ENCODE results near the gene FOXA1.

The FOXA1 gene

DNA sequence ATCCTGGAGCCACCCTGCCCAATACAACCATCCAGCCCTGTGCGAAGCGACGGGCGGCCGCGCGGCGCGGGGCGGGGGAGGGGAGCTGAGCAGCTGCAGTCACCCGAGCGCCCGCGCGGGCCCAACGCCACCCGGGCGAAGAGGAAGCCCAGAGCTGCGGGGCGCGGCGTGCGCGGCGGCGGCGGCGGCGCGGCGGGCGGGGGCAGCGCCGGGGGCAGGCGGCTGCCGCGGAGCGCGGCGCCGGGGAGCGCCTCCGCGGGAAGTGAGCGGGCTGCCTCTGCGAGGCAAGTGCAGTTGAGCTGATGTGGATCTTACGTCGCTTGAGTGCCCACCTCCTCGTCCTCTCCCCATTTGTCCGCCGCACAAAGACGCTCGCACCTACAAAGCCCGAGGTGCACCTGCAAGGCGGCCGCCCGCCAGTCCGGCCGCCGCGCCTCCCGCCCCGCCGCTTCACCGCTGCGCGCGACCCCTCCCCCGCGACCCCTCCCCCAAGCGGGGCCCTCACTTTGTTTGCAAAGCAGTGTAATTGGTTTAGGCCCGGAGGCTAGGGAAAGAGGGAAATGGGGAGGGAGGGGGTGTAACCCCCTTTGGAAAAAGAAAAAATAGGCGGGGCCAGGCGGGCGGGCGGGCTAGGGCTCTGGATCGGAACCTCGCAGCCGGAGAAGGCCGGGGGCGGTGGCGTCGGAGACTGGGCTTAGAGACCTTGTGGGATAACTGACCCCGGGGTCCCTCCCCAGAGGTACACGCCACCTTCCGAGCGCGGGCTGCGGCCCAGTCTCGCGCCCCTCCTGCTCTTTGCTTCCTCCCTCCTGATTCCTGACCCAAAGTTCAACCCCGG is at the start of gene FOXA1, which contains the start of gene TTC6:
FOXA1 (minus strand) TSS at position 279 of the 838 bp plus-strand sequence; CDS start at position 2, 277 bp downstream.
TTC6 (plus strand) TSS at position 659 of the 838 bp plus-strand sequence. CDS start 26,436 bp downstream, outside the sequence.
- peak; percentile 95 for DNase-seq

DNA sequence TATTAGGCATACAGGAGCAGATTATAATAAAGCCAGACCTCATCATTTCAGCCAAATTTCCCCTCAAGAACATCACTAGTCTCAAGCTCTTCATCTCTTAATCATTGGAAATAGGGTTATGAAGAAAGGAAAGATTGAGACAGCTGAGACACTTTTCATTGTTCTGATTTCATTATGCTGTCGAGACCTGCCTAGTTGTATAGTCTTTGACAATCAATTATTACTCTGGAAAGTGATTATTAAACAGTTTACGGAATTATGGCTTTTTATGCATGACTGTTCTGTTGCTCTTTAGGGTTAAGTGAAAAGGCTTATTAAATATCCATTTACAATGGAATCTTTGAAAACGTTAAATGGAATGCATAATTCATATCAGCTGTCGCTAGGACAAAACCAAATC is 48.7 kb upstream of the FOXA1 start:
- no peak for DNase-seq

DNA sequence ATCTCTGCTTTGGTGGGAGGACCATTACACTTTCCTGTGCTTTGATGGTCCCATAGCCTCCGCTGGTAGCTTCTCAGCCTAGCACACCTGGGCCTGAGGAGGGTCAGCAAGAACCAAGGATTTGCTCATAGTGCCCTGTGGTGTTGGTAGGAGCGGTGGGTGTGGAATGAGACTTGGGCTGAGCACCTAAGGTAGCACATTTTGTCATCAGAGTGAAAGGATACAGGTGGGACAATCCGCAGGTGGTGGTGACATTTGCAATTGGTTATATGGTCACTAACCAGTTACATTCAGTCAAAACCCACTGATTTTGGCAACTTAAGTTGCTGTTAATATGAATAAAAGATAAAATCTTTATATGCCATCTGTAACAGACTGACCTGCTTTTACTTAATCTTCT is 47.1 kb upstream of the FOXA1 start:
- DNase-seq = no peak

DNA sequence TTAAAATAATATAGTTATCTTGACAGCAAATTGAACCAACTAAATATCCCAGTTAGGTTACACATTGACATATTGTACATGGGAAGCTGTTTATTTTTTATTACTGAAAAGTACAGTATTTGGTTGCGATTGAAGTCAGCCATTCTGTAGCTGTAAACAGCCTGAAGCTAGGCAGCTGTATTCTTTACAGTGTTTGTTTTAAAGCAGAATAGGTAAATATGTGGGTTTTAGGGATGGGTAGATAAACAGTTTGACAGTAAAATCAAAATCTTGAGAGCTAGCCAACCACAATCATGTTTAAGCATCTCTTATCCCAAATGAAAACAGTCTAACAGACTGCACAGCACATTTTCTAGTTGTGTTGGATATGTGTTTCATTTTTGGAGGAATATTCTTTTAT is 46.1 kb upstream of the FOXA1 start:
- DNase-seq = no peak

DNA sequence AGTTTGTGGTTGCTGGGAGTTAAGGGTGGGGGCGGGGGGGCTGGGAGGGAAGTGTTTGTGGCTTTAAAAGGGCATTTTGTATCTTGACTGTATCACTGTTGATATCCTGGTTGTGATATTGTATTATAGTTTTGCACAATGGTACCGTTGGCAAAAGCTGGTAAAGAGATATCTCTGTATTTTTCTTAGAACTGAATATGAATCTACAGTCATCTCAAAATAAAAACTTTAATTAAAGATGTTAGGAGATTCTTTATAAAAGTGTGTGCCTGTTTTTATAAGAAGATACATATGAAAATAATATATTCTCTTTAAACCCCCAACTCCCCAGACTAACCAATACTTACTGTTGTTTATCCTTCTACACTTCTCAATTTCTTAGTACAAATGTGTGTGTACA is 43.5 kb upstream of the FOXA1 start:
- DNase-seq = no peak

DNA sequence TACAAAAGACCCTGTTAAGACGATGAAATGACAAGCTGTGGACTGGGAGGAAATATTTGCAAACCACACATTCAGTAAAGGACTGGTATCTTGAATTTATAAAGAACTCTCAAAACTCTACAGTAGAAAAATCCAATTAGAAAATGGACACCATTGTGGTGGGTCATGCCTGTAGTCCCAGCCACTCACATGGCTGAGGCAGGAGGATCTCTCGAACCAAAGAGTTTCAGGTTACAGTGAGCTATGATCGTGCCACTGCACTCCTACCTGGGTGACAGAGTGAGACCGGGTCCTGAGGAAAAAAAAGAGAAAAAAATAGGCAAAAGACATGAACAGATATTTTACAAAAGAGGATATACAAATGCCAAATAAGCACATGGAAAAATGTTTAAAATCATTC is 42.3 kb upstream of the FOXA1 start:
- no peak for DNase-seq

DNA sequence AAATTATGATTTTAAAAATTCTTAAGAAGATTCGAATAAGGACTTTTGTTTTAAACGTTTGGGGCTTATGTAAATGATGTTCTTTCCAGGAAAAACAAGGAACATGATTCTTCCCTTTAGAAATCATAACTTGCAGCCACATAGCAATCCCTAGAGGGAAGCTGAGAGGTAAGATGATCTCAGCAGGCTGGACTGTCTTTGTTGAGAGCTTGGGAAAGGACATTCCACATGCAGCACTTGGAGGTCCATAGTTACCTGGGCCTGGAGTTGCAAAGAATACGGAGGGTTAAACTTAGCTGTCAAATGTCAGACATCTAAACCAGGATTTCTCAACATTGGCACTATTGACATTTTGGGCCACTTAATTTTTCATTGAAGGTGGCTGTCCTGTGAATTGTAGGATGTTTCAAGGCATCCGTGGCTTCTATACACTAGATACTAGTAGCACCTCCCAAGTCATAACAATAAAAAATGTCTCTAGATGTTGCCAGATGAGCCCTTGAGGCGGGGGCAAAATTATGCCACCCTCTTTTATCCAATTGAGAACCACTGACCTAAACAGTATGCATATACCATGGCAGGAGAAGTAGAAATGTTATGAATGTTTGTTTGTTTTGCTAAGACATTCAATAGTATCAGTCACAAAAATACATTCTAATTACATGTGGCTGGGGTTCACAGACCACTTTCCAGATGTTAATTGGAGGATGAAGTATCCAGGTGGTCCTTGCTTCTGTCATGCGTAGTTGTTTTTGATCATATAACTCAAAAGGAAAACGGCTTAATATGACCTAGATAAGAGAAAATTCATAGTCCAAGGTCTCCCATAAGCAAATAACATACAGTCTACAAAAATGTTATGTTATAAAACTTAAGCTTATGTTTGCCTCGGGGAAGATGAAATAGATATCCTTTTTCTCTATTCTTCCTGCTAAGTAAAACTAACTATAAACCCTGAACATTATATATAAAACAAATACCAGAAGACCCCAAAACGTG is 30.8 kb upstream of the FOXA1 start:
- no peak for DNase-seq

DNA sequence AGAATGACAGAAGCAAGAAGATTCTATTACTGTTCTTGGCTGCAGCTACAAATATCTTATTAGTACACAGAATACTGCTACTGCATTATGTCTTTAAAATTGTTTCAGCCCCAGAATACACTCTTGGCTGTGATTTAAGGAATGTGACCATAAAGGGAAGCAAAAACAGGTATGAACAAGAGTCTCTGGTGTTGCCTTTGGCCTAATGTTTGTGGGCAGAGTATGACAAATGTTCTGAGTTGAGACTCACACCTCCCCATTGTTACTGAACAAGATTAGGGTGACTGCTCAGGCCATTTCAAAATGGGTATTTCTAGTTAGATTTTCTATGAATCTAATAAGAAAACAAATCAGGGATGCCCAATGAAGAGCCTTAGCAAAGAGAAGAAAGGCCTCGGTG is 28.9 kb upstream of the FOXA1 start:
- no peak for DNase-seq

DNA sequence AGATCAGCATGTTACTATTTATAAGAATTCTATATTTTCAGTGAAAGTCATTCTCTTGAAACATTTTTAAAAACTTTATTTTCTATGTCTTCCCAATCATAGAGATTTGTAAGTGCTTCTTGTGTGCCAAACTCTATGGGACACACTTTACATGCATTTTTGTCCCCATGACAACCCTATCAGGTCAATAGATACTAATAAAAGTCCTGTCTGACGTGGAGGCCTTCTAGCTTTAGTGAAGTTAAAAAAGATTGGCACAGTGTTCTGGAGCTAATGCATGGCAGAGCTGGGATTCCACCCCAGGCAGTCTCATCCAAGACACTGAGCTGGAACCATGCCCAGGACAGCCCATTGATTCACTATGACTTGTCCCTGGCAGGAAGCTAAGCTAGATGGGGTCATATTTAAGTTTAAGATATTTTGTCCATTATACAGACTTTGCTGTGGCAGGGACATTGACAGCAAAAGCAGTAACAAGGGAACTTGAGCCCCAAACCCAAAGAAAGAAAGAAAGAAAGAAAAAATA is 28.4 kb upstream of the FOXA1 start:
- no peak for DNase-seq

DNA sequence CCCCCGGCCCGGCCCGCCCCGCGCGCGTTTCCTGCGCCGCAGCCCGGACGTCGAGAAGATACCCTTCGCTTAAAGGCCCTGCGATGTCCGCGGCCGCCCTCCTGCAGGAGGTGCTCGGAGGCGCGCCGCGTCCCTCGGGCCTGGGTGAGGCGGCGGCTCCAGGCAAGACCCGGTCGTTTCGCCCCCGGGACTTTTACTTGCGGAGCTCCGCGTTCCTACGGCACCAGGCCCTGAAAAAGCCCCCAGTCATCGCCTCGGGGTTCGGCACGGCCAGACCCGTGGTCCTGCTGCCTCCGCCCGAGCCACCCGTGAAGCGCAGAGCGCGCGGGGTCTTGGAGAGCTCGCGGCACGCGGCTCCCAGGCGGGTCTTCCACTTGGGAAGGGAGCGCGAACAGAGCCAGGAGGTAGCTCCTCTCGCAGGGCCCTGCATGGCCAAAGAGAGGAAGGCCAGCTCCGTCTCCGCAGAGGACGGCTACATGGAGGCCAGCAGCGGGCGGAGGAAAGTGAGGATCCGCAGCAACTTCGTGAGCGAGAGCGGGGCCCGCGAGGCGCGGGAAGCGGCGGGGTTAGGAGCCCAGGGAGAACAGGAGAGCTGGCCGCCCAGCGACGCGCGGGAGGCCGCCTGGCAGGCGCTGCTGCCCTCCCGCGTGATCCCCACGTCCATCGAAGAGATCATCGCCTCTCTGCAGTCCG is 27.3 kb upstream of the FOXA1 start:
- DNase-seq = no peak

DNA sequence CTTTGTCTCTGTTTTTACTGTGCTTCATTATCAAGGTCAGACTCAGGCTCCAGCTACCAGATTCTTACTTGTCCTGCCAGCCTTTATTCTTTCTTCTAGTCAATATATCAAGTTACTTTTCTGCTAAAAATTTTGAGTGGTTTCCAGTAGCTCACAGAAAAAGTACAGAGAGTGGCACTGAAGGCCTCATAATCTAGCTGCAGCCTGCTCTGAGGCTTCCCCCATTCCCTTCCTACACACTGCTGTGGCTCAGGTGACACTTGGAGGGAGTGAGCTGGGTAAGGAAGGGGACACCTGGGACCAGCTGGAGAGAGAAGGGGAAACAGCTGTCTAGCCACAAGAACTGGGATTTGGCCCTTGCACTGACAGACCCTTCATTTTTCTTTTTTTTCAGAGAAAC is 25.8 kb upstream of the FOXA1 start:
- DNase-seq = no peak

DNA sequence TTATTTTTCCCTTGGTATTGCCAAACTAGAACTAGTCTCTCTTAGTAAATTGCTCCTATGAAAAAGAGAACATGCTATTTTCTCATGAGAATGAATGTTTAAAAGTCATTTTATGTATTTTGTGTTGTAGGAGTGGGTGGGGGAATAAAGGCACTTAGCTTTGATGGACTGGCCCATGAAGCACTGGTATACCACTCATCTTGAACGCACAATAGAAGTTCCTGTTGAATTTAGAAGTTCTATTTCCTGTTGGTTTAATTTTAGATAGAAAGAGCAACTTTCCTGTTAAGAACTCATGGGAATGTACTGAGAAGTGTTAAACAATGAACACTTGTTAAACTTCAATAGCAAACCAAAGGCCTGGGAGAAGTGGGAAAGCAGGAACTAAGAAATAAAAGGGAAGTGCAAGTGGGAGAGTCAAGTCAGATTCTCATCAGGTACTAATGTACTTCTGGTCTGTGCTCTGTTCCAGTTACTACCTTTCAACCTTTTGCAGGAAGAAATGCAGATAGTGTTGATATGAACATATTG is 23.5 kb upstream of the FOXA1 start:
- no peak for DNase-seq

DNA sequence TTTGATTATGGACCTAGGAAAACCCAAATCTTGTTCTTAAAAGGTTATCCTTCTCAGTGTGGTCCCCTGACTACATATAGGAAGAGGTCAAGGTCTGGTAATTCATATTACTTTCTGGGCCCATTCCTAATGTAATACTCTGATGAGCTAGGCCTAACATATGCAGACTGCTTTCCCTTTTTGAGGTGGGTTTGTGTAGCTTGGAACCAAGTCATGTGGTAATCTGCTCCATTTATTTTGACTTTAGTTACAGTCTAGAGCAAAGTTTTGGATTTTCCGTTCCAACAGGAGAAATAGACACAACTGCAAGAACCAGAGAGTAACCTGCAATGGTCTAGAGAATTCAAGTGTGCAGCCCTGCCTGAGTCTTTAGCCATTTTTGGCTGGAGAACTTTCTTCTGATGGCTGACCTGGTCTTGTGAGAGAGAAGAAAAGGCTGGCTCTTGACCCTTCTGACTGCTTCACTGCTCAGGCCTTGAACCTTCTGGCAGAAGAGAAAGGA is 22.9 kb upstream of the FOXA1 start:
- DNase-seq = no peak

DNA sequence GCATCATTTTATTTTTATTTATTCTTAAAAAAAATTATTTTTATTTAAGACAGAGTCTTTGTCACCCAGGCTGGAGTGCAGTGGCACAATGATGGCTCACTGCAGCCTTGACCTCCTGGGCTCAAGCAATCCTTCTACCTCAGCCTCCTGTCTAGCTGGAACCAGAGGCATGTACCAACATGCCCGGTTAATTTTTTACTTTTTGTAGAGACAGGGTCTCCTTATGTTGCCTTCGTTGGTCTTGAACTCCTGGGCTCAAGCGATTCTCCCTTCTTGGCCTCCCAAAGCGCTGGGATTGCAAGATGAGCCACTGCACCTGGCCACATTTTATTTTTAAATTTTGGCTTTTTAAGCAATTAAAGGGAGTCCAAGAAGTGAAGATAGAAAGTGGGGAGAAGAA is 21.8 kb upstream of the FOXA1 start:
- no peak for DNase-seq

DNA sequence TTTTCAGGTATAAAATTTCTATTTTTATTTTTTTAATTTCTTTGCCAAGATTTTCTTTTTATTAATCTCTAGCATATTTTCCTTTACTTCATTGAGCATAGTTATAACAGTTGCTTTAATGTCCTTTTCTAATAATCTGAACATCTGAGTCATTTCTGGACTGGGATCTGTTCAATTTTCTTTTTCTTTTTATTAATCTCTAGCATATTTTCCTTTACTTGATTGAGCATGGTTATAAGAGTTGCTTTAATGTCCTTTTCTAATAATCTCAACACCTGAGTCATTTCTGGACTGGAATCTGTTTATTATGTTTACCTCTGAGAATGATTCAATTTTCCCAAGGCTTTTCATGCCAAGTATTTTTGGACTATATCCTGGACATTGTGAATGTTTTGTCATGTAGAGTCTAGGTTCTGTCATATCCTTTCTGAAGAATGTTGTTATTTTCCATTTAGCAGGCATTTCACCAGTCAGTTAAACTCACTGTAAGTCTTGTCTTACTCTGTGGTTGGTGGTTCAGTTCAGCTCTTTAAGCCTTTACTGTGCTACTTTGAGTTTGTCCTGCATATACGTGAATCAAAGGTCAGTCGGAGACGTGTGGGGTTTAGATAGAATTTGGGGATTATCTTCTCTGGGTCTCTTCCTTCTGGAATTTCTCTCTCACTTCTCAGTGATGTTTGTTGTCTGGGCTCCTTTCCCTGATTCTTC is 20.7 kb upstream of the FOXA1 start:
- DNase-seq = no peak

DNA sequence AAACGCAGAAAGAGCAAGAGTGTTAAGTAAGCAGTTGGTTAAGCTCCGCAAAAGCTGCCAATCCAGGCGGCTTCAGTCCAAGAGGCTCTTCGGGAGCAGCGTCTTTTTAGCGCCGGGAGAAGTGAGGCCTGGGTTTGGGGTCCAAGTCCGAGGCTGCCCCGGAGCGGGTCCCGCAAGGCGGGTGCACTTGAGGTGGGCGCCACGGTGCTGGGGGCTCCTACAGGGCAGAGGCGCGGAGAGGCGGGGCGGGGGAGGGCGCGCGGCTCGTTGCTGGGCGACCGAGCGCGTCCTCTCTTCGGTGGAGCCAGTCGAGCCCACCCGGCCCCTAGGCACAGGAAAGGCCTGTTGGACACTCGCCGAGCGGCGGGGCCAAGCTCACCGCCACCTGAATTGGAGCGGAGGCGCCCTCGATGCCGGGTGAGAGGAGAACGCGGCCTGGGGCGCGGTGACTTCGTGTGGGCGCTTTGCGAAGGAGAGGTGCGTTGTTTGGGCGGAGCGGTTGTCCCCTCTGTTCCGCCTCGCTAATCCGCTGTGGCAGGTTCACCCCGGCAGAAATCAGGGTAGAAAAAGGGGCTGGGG is 16.0 kb upstream of the FOXA1 start:
- DNase-seq = no peak

DNA sequence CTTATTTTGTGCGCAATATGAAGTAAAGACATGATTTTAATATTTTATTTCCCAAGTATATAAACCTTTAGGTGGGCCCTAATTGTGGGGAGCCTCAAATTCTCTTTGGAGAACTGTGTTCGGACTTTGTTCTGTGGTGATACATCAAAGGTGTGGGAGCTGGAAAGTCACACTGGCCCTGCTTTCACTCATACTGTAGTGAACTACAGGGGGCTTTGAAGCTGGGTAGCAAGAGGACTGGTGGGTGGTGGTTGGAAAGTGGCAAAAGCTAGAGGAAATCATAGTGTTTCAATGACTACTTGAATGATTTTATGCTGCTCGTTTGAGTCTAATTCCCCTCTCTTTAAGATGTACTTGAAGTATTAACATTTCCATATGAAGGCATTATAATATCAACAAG is 13.6 kb upstream of the FOXA1 start:
- DNase-seq = no peak

DNA sequence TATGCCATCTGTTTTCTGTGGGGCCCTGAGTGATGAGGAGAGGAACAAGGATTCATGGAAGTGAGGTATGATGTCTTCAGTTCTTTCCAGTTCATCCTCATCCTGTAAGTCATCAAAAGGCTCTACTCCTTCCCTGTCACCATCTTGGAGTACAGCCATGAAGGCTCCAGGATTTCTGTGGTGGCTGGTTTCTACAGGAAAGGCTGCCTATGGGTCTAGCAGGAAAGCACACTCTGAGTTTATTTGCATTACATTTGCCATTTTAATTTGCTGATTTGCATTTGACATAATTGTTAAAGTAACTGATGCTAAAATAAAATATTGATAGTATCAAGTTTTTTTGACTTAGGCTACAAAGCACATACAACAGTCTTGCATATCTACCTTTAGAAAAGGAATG is 11.6 kb upstream of the FOXA1 start:
- no peak for DNase-seq

DNA sequence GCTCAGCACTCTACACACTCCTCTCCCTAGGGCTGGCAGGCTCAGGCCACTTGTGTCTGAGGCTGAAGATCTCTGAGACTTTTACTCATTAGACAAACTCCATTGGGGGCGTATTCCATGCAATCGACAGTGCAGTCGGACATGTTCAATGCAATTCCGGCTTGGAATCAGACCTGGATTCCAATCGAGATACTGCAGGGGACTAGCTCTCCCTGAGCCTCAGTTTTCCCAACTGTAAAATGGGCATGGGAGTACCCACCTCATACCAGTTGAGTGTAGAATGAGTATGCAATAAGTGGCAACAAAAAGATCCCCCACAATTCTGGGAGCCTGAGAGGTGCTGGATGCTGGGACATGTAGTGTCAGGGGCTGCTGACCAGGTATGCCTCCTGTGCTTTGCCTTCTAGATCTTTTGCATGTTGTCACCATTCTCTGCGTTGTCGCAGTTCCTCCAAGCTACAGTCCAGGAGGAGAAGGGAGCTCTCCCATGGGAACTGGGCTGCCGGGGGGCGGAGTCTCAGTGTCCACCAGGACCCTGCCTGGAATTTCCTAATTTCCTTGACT is 8.7 kb upstream of the FOXA1 start:
- DNase-seq = no peak

DNA sequence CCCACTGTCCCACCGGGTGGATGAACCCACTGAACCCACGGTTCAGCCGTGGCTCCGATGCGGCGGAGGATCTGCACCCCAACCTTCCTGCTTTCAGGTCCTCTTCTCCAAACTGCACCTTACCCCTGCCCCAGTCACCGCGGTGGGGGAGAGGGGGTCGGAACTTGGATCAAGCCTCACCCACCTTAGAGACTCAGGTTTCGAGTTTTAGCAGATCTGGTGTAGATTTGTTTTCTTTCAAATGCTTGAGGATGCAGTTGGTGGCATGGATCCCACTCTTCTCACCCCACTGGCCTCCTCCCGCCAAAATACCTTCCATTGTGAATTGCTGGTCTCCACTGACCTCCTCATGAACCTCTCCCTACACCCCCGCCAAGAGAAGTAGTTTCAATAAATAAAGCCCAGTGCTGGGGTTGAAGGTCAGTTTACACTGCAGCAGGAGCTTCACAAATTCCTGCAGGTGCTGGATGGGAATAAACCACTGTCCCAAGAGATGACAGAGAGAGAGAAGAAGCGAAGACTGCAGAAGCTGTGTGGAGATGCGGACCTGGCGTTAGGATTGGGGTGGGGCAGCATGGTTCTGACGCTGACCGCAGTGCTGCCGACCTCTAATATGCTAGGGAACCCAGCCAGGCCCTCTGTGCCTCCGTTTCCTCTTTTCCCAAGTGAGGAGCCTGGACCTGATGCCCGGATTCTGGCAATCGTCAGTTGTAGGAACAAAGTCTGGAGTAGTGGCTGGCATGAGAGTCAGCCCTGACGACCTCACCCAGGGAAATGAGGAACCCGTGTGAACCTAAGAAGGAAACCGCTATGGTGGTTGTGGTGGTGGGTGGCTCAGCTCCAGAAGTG is 7.8 kb upstream of the FOXA1 start:
- DNase-seq = no peak

All from NCI-H1092 (cell line).